Body of pancreas (tissue), 4 donors: ENCODE measurements around the gene GATA5.

Source experiments
- POLR2A ChIP-seq, 3 donors: fragments of 450-650 bp; IDR thresholded peaks; one replicate each; pipeline ENCODE4 v1.6.1; 2016; ENCODE audit warnings: antibody characterized with exemption in 3 of 3, mild to moderate bottlenecking in 2 of 3
- TF ChIP-seq, protein P1 (sequence below), 7 experiments: fragments of 450-650 bp in 4 of 7; fragments of 200-600 bp in 3 of 7; sonication (generic) in 3 of 7; IDR thresholded peaks; one replicate each; pipeline ENCODE4 v1.5.1; 2016 to 2019; ENCODE audit warnings: antibody characterized with exemption in 7 of 7

DNA sequence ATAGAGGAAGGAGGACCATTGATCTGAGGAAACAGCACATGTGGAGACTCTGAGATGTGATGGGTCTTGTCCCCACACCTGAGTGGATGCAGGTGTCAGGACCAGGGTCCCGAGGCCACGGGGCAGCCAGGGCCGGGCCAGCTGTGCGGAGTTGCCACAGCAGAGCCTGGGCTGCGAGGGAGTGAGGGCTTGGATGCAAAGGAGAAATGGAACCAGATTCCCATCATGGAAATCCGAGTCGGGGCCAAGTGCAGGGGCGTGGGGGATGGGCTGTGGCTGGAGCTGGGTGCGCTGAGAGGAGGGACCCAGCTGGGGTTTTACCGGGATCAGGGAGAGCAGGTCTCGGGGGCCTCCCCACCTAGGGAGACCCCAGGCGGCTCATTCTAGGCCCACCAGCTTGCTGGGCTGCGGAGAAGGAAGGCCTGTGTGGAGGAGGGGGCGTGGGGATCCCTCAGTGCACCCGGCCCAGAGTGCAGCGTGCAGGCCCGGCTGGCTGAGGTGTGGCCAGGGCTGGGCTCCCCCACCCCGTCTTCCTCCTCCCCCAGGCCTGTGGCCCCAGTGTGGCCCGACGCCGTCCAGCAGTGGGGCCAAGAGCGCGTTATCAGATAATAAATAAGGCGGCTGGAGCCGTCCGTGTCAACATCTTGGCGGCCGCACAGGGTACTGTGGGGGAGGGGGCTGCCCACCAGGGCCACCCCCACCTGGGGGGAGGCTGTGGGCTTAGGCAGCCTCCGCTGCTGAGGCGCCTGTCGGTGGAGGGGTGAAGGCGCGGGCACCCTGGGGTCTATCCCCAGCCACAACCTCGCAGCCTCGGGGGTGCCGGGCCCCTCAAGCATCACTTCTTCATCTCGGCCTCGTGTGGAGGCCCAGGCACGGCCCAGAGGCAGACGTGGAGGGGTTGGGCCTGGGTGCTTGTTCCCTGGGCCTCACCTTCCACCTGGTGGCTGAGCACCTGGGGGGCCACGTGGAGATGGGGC, 17.2 kb downstream of the GATA5 start:
- no peak for TF ChIP-seq POLR2A (IDR thresholded peaks at IDR 0.05)
- TF ChIP-seq, protein P1, sequence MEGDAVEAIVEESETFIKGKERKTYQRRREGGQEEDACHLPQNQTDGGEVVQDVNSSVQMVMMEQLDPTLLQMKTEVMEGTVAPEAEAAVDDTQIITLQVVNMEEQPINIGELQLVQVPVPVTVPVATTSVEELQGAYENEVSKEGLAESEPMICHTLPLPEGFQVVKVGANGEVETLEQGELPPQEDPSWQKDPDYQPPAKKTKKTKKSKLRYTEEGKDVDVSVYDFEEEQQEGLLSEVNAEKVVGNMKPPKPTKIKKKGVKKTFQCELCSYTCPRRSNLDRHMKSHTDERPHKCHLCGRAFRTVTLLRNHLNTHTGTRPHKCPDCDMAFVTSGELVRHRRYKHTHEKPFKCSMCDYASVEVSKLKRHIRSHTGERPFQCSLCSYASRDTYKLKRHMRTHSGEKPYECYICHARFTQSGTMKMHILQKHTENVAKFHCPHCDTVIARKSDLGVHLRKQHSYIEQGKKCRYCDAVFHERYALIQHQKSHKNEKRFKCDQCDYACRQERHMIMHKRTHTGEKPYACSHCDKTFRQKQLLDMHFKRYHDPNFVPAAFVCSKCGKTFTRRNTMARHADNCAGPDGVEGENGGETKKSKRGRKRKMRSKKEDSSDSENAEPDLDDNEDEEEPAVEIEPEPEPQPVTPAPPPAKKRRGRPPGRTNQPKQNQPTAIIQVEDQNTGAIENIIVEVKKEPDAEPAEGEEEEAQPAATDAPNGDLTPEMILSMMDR (IDR thresholded peaks at IDR 0.05): no peak
